Measurements from ENCODE around the gene TUBA3C.

Gene TUBA3C

DNA sequence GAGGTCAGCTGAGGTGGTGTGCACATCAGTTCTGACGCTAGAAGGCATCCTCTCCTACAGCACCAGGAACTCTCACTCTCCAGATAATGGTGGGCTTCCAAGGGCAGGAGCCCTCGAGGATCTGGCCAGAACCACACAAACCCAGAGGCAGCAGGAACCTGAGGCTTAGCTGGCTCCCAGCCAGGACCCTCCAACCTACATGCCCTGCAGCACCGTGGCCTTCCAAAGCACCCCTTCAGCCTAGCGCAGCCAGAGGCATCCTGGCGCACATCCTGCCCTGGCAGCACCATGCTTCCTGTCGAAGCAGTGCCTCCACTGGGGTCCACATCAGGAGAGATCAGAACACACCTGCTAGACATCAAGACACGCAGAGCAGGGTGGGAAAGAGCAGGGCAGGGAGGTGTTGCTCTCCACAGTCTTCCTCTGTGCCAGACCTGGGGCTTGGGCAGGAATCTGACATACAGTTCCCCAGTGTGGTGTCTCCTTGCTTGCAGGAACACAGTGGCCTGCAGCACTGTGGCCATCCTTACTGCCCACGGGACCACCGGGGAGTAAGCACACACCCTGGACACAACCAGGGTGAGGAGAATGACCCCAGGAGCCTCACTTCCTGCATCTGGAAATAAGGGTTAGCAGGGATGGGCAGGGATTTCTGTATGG is 21.7 kb downstream of the TUBA3C start:
- no peak overlapping the region for H3K4me3 ChIP-seq (ENCODE audit: low read depth, low read length)
- in situ Hi-C loops (cut with HindIII; ENCODE audit: low sequenced_read_pairs), result no loop called here
- DNase-seq (ENCODE audit: low read depth), result no peak
- TF ChIP-seq, protein P1, sequence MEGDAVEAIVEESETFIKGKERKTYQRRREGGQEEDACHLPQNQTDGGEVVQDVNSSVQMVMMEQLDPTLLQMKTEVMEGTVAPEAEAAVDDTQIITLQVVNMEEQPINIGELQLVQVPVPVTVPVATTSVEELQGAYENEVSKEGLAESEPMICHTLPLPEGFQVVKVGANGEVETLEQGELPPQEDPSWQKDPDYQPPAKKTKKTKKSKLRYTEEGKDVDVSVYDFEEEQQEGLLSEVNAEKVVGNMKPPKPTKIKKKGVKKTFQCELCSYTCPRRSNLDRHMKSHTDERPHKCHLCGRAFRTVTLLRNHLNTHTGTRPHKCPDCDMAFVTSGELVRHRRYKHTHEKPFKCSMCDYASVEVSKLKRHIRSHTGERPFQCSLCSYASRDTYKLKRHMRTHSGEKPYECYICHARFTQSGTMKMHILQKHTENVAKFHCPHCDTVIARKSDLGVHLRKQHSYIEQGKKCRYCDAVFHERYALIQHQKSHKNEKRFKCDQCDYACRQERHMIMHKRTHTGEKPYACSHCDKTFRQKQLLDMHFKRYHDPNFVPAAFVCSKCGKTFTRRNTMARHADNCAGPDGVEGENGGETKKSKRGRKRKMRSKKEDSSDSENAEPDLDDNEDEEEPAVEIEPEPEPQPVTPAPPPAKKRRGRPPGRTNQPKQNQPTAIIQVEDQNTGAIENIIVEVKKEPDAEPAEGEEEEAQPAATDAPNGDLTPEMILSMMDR (IDR thresholded peaks at IDR 0.05; ENCODE audit: low read depth, low read length, missing control alignments), result no peak

DNA sequence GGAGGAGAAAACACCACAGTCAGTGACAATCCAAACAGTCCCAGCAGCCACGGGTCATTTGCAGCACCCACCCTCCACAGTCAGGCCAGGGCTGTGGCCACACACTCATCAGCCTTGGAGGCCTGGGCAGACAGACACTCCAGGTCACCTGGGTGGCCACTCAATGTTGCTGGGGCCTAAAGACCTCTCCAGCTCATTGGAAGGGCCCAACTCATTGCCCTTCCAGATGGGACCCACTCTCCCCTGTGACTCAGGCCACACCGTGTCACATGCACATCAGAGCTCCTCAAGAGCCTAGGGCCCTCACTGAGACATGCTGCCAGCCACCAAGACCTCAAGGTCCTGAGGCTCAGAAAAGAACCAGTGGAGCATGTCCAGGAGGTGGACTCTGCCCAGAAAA is 22.4 kb downstream of the TUBA3C start:
- TF ChIP-seq, protein P1 (IDR thresholded peaks at IDR 0.05; ENCODE audit: low read depth, low read length, missing control alignments), result no peak
- no peak overlapping the region for H3K4me3 ChIP-seq (ENCODE audit: low read depth, low read length)
- in situ Hi-C loops (cut with HindIII; ENCODE audit: low sequenced_read_pairs), result no loop called here
- no peak for DNase-seq (ENCODE audit: low read depth)

DNA sequence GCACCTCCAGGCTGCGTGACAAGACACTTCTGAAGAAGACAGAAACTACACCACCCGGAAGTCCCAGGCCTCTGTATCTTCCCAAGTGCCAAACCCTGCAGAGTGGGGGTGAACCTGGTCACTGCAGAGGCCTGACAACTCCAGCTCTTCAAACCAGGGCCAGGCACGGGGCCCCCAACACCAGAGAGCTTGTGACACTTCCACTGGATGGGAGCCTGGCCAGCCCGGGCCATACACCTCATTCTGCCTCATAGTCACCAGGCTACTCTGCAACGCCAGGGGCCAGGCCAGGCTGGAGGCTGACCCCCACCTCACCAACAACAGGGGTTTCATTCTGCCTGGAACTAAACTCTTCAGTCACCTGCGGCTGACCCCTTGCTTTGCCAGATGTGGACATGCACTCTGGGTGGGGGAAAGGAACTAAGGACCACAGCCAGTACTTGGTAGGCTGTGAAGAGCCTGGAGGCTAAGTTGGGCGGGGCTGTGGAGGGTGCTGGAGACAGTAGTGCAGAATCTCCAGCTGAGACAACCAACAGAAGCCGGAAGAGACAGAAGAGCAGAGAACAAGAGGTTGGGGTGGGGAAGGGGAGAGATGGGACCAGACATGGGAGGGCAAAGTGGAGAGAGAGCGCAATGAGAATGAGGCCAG is 23.0 kb downstream of the TUBA3C start:
- in situ Hi-C loops (cut with HindIII; ENCODE audit: low sequenced_read_pairs), result no loop called here
- no peak for DNase-seq (ENCODE audit: low read depth)
- TF ChIP-seq, protein P1 (IDR thresholded peaks at IDR 0.05; ENCODE audit: low read depth, low read length, missing control alignments), result no peak
- no peak overlapping the region for H3K4me3 ChIP-seq (ENCODE audit: low read depth, low read length)

DNA sequence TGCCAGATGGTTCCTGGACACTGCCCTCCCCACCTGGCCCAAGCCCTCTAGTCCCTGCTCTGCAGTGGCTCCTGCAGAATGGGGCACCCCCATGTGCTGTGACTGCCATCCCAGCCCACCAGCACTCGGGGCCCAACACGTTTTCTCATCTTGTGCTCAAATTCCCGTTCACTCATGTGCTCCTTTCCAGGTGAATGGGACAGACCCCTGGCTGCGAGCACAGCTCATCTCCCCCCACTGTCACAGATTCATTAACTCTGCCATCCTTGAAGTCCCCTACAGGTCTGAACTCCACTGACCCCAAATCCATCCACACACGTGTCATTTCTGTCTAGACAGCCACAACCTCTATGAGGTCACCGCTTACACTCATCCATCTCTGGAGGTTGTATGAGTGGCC is 23.6 kb downstream of the TUBA3C start:
- no peak overlapping the region for H3K4me3 ChIP-seq (ENCODE audit: low read depth, low read length)
- in situ Hi-C loops (cut with HindIII; ENCODE audit: low sequenced_read_pairs), result no loop called here
- TF ChIP-seq, protein P1 (IDR thresholded peaks at IDR 0.05; ENCODE audit: low read depth, low read length, missing control alignments), result no peak
- DNase-seq (ENCODE audit: low read depth), result no peak

DNA sequence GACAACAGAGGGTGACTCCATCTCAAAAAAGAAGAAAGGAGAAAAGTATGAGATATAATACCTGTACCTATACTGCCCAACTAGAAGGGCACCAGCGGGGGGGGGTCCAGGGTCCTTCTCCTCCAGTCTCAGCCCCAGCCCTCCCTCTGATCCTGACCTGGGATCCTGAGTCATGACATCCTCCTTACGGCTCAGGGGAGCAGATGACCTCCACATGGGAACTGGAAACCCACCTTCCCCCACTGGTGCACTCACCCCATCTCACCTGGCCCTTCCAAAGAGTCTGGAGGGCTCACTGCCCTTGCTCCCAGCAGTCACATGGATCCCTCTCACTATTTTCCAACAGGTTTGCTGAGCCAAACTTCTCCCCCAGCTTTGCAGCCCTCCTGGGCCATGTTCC is 24.2 kb downstream of the TUBA3C start:
- TF ChIP-seq, protein P1 (IDR thresholded peaks at IDR 0.05; ENCODE audit: low read depth, low read length, missing control alignments), result no peak
- in situ Hi-C loops (cut with HindIII; ENCODE audit: low sequenced_read_pairs), result no loop called here
- DNase-seq (ENCODE audit: low read depth), result no peak

DNA sequence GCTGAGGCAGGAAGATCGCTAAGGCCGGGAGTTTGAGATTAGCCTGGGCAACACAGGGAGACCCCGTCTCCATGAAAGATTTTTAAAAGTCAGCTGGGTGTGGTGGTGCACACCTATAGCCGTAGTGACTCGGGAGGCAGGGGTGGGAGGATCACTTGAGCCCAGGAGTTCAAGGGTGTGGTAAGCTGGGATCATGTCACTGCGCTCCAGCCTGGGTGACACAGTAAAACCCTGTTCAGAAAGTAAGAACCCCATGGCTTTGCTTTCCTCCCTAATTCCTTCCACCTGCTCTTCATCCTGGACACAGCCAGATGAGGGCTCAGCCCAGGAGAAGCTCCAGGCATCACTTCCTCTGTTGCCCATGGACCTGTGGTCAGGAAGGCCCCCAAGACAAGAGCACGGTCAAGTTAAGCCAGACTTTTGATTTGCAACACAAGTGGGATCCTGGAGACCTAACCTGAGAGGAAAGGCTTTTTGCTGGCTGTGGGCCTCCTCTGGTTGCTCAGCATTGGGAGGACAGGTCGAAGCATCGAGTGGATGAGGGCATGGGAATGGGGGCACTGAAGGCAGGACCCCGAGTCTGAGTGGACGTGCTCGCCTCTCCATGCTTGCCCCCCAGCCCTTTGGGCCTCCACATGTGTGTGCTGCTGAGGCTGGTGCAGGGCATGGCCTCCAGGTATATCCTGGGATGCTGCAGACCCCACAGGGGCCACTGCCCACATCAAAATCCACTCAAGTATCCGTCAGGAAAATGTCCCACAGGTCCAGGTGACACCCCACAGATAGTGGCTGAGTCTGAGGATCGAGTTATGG is 25.4 kb downstream of the TUBA3C start:
- TF ChIP-seq, protein P1 (IDR thresholded peaks at IDR 0.05; ENCODE audit: low read depth, low read length, missing control alignments), result no peak
- no peak for DNase-seq (ENCODE audit: low read depth)
- H3K4me3 ChIP-seq (ENCODE audit: low read depth, low read length), result no peak overlapping the region
- in situ Hi-C loops (cut with HindIII; ENCODE audit: low sequenced_read_pairs), result no loop called here

More for the DNA sequence above, 24.2 kb downstream of the TUBA3C start:
- H3K4me3 ChIP-seq (ENCODE audit: low read depth, low read length), result no peak overlapping the region
